IPS-18a (cell line): ENCODE data around the gene BORCS6.

Experiments
- H3K27ac ChIP-seq: one replicate; pipeline ENCODE4 v1.5.1; 2013; ENCODE audit warnings: low read length
- H3K27me3 ChIP-seq: one replicate; pipeline ENCODE4 v1.6.1; 2013; ENCODE audit warnings: mild to moderate bottlenecking, low read length; ENCODE audit not compliant: control insufficient read depth, insufficient read depth
- H3K36me3 ChIP-seq: one replicate; pipeline ENCODE4 v1.6.1; 2013; ENCODE audit warnings: low read depth, low read length; ENCODE audit not compliant: control insufficient read depth
- H3K4me1 ChIP-seq: one replicate; pipeline ENCODE4 v1.6.1; 2013; ENCODE audit warnings: low read depth, low read length; ENCODE audit not compliant: control insufficient read depth
- H3K4me3 ChIP-seq: one replicate; pipeline ENCODE4 v1.5.1; 2013; ENCODE audit warnings: low read length
- H3K9ac ChIP-seq: one replicate; pipeline ENCODE4 v1.6.1; 2013; ENCODE audit warnings: mild to moderate bottlenecking, low read length, moderate library complexity
- H3K9me3 ChIP-seq: one replicate; pipeline ENCODE4 v1.6.1; 2013; ENCODE audit warnings: low read depth, low read length; ENCODE audit not compliant: control insufficient read depth

BORCS6 gene

DNA sequence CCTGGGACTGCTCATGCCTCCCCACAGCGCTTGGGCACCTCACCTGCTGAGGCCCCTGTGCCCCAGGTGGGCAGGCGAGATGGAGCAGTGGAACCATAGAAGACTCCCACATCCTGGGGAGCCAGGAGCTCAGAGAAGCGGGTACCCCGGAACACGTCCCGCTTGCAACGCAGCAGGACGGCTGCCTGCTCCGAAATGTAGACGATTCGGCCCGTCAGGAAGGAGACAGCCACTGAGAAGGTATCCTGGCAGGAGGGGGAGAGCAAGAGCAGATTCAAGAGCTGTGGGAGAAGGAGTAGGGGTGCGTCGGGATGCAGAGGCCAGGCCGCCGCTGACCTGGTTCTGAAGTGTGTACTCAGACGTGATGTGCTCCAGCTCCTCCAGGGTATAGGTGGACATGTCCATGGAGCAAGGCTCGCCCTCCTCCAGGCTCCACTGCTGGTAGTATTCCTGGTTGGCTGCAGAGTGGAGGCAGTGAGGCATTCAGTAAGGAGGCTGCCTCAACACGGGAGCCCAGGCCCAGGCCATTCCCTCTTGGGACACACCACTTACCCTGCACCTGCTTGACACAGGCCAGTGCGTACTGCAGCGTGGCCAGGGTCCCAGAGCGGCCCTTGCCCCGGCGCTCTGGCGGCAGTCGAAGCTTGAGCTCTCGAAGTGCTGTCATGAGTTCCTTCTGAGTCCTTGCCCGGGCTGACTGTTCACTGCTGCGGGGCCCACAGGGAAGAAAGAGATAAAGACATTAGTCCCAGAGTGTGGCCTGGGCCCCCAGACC is 40.4 kb downstream of the BORCS6 start:
- Histone ChIP-seq H3K9ac (no peak overlapping the region), H3K9me3 (no peaks in the 10 kb centered on the region), H3K27ac (no peak overlapping the region), H3K27me3 (no peaks in the 10 kb centered on the region), H3K4me3 (no peak overlapping the region), H3K4me1 (peaks cover 23% of the 10 kb centered on the region), H3K36me3 (peaks cover 42% of the 10 kb centered on the region)

DNA sequence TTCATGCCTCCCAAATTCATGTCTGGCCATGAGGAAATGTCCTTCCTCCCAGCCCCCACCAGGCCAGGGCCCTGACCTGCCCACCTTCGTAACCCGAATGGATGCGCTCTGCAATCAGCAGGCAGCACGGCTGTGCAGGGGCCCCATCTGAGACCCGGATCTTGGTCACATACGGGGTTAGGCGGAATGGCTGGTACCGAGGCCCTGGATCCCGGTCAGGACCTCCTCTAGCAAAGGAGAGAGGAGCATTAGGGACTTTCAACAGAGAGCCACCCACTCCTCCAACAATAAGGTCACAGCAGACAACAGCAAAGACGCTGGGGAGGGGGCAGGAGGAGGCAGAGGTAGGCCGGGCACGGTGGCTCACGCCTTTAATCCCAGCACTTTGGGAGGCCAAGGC is 41.4 kb downstream of the BORCS6 start:
- H3K4me1 ChIP-seq = peaks cover 14% of the 10 kb centered on the region
- H3K27me3 ChIP-seq = no peaks in the 10 kb centered on the region
- no peaks in the 10 kb centered on the region for H3K9me3 ChIP-seq
- H3K9ac ChIP-seq = no peak overlapping the region
- no peak overlapping the region for H3K4me3 ChIP-seq
- H3K36me3 ChIP-seq = peaks cover 49% of the 10 kb centered on the region
- no peak overlapping the region for H3K27ac ChIP-seq

DNA sequence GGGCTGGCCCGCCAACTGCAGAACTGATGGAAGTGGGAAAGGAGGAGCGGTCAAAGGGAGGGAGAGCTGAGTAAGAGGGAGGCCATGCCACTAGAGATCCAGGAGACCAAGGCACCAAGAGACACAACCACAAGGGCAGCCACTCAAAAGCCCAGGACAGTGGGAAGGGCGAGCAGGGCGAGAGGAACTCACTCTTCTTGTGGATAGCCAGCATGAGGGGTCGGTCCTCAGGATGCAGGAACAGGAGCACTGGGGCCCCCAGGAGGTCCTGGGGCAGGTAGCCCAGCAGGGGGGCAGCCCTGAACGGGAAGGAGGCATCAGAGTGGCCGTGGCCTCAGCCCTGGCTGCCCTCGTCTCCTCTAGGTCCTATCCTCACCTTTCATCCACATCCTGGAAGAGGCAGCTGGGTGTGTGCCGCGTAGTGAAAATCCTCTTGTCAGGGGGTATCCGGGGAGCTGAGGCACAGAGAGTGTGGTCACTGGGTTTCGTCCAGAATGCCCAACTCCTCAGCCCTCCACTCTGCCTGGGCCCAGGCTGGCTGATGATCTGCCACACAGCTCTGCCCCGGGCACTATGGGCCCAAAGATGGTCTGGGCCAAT is 42.1 kb downstream of the BORCS6 start:
- H3K27me3 ChIP-seq = no peaks in the 10 kb centered on the region
- peaks cover 11% of the 10 kb centered on the region for H3K4me1 ChIP-seq
- H3K4me3 ChIP-seq = no peak overlapping the region
- no peak overlapping the region for H3K27ac ChIP-seq
- peaks cover 49% of the 10 kb centered on the region for H3K36me3 ChIP-seq
- H3K9me3 ChIP-seq = no peaks in the 10 kb centered on the region
- no peak overlapping the region for H3K9ac ChIP-seq

DNA sequence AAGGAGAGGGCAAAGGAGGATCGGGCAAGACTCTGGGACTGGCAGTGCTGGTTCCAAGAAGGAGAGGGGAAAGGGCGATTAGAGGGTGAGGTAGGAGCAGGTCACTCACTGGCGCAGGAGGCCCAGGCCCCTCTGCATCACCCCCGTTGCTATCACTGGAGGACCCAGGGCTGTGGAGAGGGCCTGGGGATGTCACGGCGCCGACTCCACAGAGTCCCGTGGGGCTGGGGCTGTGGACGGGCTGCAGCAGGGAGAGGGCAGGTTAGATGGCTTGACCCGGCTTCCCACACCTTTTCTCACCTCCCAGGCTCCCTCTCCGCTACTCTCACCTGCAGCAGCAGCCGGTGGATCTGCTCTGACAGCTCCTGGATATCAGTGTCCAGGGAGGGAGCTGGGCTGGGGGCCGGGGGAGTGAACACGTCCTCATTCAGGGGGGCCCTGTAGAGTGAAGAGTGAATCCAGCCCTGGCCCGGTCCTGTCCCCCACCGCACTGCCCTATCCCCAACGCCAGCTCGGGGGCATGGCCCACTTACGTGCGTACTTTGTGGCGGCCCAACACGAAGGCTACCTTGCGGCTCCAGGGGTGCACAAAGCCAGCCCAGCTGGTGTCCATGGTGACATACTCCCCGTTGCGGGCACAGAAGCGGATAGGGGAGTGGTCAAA is 42.7 kb downstream of the BORCS6 start:
- peaks cover 5% of the 10 kb centered on the region for H3K4me1 ChIP-seq
- peaks cover 49% of the 10 kb centered on the region for H3K36me3 ChIP-seq
- H3K9ac ChIP-seq = no peak overlapping the region
- H3K27ac ChIP-seq = no peak overlapping the region
- H3K27me3 ChIP-seq = no peaks in the 10 kb centered on the region
- H3K9me3 ChIP-seq = no peaks in the 10 kb centered on the region
- no peak overlapping the region for H3K4me3 ChIP-seq

DNA sequence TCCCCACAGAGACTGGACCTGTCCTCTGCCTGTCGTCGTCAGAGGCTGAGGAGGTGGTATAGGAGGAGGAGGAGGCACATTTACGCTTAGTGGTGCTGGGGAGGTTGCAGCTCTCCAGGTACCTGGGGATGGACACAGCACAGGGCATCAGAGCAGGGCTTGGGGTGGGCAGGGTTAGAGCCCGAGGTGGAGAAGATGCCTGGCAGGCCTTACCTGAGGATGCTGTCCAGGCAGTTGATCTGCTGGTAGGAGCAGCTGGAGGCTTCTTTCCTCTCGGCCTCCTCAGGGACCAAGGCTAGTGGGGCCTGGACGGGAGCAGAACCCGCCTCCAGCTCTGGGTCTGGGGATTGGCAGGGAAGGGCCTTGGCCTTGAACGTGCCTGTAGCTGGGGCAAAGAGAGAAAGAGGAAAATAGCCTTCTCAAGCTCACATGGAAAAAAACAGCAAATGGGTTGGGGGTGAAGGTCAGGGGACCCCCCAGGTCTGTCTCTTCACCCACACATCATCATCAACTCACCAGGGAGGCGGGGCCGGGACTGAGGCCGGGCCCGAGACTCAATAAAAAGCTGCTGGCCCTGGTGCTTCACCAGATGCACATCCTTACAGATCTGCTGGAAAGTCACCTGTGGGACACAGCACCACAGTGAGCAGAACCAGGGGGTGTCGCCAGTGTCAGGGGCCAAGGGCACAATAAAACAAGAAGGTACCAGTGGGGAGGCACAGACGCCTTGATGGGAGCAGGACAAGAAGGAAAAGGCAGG is 43.4 kb downstream of the BORCS6 start:
- H3K36me3 ChIP-seq = peaks cover 55% of the 10 kb centered on the region
- peaks cover 5% of the 10 kb centered on the region for H3K4me1 ChIP-seq
- no peaks in the 10 kb centered on the region for H3K27me3 ChIP-seq
- no peak overlapping the region for H3K4me3 ChIP-seq
- H3K9ac ChIP-seq = no peak overlapping the region
- H3K9me3 ChIP-seq = no peaks in the 10 kb centered on the region
- H3K27ac ChIP-seq = no peak overlapping the region

DNA sequence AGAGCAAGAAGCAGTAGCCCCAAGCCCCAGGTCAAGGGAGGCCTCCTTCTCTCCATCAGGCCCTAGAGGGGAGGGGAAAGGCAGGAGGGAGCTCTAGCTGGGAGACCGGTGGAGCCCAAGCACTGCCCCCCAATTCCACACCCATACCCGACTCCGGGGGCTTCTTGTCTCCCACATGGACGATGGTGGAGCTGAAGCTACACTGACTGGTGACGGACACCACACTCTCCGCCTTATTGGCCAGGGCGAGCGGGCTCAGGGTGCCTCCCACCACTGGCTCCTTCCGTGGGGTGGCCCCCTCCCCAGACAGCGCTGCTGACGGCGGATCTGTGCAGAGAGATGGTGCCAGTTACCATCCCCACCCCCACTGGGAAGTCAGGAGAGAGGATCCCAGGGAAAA is 44.2 kb downstream of the BORCS6 start:
- H3K9ac ChIP-seq = no peak overlapping the region
- peaks cover 63% of the 10 kb centered on the region for H3K36me3 ChIP-seq
- peaks cover 3% of the 10 kb centered on the region for H3K4me1 ChIP-seq
- no peaks in the 10 kb centered on the region for H3K27me3 ChIP-seq
- no peak overlapping the region for H3K27ac ChIP-seq
- no peak overlapping the region for H3K4me3 ChIP-seq
- H3K9me3 ChIP-seq = no peaks in the 10 kb centered on the region

DNA sequence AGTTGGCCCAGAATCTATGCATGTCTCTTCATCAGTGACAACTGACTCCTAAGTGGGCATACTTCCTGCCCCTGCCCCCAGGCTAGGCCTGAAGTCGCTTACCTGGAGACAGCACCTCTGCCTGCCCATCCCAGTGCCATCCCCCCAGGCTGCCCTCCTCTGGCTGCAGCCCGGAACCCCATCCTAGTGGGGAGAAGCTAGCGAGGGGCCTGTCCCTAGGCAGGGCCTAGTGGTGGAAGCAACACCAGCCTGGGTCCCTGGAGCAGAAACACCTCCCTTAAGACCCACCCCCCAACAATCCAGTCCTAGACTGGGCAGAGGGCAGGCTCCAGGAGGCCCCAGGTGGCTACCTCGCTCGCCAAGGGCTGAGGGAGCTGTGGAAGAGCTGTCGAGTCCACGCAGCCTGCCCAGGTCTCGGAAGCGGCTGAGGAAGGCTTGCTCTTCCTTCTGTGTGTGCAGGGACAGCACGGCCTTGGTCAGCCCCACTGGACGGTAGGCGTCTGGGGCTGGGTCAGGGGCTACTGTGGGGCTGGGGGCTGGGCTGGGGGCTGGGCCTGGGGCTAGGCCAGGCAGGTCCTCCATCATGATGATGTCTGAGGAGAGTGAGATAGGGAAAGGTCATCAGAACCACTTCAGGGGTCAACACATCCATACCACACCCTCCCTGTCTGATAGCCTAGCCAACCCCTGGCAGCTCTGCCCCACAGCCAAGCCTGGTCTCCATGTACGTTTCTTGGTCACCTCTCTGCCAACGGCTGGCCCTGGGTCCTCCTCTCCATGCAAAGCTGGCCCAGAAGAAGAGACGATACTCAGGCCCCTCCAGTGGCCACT is 45.4 kb downstream of the BORCS6 start:
- H3K27me3 ChIP-seq = no peaks in the 10 kb centered on the region
- no peaks in the 10 kb centered on the region for H3K9me3 ChIP-seq
- H3K36me3 ChIP-seq = peaks cover 60% of the 10 kb centered on the region
- no peak overlapping the region for H3K9ac ChIP-seq
- H3K4me1 ChIP-seq = no peaks in the 10 kb centered on the region
- H3K4me3 ChIP-seq = no peak overlapping the region
- H3K27ac ChIP-seq = no peak overlapping the region

DNA sequence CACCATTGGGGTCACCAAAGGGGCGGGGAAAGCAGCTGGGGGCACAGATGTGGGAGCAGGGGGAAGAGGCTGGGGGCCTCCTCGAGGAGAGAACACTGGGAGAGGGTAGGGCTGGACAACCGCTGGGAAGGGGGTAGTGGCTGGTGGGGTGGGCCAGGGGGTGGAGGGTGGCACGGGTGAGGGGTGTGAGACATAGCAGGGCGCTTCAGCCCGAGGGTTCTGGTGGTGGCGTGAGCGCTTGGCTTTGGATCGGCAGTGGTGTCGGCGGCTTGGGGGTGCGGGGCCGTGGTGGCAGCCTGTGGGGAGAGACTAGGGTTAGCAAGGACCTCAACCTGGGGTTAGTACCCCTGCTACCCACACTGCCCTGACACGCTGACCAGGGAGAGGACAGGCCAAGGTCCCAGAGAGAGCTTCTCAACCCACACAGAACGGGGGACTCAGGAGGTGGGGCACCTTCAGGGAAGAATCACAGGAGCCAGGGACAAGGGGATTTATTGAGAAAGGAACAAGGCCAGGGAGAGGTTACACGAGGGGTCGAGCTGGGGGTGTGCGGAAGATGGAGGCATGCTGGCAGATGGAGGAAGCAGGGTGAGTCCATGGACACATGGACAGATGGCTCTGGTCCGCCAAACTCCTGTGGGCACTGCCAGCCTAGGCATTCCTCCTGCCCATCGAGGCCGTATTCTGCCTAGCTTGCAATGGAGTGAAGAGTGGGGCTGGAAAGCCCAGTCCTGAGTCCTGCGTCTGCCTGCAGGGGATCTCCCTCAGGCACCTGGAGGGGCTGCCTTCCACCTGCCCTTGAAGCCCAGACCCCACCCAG is 46.2 kb downstream of the BORCS6 start:
- H3K36me3 ChIP-seq = peaks cover 55% of the 10 kb centered on the region
- H3K4me1 ChIP-seq = no peaks in the 10 kb centered on the region
- H3K9me3 ChIP-seq = no peaks in the 10 kb centered on the region
- no peak overlapping the region for H3K9ac ChIP-seq
- H3K27me3 ChIP-seq = no peaks in the 10 kb centered on the region
- no peak overlapping the region for H3K27ac ChIP-seq
- H3K4me3 ChIP-seq = no peak overlapping the region

DNA sequence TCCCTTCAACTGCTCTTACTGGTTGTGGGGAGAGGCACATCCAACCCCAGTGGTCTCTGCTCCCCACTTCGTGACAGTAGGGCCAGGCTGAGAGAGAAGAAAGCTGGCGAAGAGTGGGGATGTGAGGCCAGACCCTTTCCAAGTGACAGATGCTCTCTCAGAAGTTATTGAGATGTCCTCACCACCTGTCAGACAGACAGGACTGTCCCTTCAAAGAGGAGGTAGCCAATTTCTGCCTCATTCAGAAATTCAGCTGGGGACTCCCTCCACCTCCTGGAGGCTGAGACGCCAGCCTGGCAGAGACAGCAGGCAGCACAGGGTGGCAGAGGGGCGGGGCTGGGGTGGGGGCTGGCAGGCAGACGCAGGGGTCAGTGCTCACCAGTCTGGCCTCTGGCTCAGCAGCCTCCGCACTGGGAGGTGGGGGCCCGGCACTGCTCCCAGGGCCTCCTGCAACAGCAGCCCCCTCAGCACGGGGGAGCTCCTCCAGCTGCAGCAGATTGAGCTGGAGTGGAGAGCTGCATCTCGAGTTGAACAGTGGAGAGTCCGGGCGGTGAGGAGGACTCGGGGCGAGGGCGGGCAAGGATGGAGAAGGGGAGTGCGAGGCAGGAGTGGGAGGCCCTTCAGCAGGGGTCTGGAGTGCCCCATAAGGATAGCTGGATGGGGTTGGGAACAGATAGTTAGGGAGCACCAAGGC is 46.9 kb downstream of the BORCS6 start:
- Histone ChIP-seq H3K27ac (no peak overlapping the region), H3K4me3 (no peak overlapping the region), H3K4me1 (no peaks in the 10 kb centered on the region), H3K27me3 (peaks cover 1% of the 10 kb centered on the region), H3K9ac (no peak overlapping the region), H3K36me3 (peaks cover 50% of the 10 kb centered on the region), H3K9me3 (no peaks in the 10 kb centered on the region)
